GM19324 (cell line): ENCODE measurements around the gene VSX2.

Source experiments
- ATAC-seq: cut with Tn5 transposase; IDR thresholded peaks from one replicate; pipeline ENCODE4 v1.9.1; 2021; ENCODE audit warnings: mild to moderate bottlenecking, moderate library complexity; ENCODE audit not compliant: unreplicated experiment, low FRiP score

VSX2 gene

DNA sequence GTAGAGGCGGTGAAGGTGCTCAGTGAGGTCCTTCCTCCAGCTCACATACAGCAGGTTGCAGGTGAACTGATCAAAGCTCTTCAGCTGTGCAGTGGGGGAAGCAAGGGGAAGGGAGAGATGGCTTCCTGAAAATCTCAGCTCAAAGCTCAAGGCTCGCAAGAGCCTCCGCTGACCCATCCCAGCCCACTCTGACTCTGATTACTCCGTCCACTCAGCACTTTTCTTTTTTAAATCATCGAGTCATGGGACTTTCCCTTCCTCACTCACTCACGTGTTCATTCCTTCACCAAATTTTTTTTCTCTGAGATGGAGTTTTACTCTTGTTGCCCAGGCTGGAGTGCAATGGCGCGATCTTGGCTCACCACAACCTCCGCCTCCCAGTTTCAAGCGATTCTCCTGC is 58.7 kb downstream of the VSX2 start:
- ATAC-seq = no peak

- no peak for ATAC-seq
Observed at GRCh38 chr14:74299061-74299545, 59.9 kb downstream of the VSX2 start.

GRCh38 chr14:74301594-74302151 is 62.4 kb downstream of the VSX2 start:
- no peak for ATAC-seq

GRCh38 chr14:74302152-74302628 is 62.9 kb downstream of the VSX2 start:
- ATAC-seq = peak; percentile 20

- peak; percentile 91 for ATAC-seq
Observed at GRCh38 chr14:74302634-74303569, 63.7 kb downstream of the VSX2 start, which contains the start of gene ABCD4. Gene ABCD4 (minus strand): TSS chr14:74302934. CDS start chr14:74302912, 22 bp downstream.

DNA sequence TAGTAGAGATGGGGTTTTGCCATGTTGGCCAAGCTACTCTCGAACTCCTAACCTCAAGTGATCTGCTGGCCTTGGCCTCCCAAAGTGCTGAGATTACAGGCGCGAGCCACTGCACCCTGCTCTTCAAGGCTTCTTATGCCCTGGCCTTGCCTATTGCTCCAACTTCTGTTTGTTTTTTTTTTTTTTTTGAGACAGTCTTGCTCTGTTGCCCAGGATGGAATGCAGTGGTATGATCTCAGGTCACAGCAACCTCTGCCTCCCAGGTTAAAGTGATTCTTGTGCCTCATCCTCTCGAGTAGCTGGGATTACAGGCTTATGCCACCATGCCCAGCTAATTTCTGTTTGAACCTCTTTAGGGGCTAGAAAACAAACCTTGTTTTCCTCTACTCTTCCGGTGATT is 69.4 kb downstream of the VSX2 start:
- ATAC-seq = no peak

DNA sequence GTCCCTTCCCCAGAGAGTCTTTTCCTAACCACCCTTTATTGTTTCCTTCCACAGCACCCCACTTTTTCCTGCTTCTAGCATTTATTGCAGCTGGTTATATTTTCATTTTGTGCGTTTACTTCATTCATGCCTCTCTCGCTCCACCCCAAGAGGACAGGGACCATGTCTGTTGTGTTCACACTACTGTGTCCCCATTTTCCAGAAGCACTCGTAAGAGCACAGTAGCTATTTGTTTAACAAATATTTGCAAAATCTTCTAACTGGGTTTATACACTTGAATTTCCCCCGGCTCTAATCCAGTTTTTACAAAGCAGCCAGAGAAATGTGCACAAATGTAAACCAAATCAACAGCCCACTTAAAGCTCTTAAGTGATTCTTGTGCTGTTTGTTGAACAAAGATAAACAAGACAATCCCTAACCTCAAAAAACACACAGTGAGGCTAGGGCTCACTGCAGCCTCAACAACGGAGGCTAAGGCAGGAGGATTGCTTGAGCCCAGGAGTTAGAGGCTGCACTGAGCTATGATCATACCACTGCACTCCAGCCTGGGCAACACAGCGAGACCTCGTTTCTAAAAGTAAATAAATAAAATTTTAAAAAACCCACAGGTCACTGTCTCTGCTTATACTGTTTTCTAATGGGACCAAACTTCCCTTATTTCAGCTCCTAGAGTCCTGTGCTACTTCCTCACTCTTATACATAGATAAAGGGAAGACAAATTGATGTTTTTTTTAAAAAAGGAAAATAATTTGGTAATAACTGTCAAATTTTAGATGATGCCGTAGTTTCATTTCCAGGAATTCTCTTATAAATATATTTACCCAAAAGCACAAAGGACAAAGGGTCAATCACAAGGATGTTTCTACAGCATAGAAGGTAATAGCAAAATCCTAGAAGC is 70.1 kb downstream of the VSX2 start:
- no peak for ATAC-seq

DNA sequence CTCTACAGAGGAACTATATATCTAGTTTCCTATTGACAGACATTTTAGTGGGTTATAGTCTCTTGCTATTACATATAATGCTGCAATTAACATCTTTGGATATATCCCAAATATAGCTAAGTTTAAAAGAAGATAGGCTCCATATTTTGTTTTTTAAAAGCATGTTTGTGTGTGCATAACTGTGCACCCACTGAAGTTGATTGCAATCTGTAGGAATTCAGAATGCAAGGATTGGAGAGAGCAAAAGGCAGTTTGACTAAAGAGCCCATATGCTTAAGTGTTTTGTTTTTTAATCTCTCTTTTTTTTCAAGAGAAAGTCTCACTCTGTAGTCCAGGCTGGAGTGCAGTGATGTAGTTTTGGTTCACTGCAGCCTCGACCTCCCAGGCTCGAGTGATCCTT is 72.9 kb downstream of the VSX2 start:
- ATAC-seq = no peak
